Suprapubic skin (tissue), 4 donors: ENCODE data around the gene SLC6A11.

ENCODE experiments used
- EP300 ChIP-seq: sonication (generic); formaldehyde crosslinking; IDR thresholded peaks from one replicate; pipeline ENCODE4 v1.6.1; 2017; ENCODE audit warnings: antibody characterized with exemption
- POLR2A ChIP-seq, 2 donors: fragments of 450-650 bp; IDR thresholded peaks; one replicate each; pipeline ENCODE4 v1.6.1; 2017; ENCODE audit warnings: antibody characterized with exemption in 2 of 2, mild to moderate bottlenecking in 2 of 2, moderate library complexity in 2 of 2
- POLR2AphosphoS5 ChIP-seq, 3 donors: sonication (generic); formaldehyde crosslinking; IDR thresholded peaks; one replicate each; pipeline ENCODE4 v1.6.1; 2017; ENCODE audit warnings: antibody characterized with exemption in 3 of 3
- TF ChIP-seq, protein P1 (sequence below), 2 donors: fragments of 200-600 bp in 1 of 2; fragments of 450-650 bp in 1 of 2; sonication (generic) in 1 of 2; IDR thresholded peaks; one replicate each; pipeline ENCODE4 v1.5.1; 2016 to 2019; ENCODE audit warnings: antibody characterized with exemption in 2 of 2, mild to moderate bottlenecking in 1 of 2, moderate library complexity in 1 of 2

DNA sequence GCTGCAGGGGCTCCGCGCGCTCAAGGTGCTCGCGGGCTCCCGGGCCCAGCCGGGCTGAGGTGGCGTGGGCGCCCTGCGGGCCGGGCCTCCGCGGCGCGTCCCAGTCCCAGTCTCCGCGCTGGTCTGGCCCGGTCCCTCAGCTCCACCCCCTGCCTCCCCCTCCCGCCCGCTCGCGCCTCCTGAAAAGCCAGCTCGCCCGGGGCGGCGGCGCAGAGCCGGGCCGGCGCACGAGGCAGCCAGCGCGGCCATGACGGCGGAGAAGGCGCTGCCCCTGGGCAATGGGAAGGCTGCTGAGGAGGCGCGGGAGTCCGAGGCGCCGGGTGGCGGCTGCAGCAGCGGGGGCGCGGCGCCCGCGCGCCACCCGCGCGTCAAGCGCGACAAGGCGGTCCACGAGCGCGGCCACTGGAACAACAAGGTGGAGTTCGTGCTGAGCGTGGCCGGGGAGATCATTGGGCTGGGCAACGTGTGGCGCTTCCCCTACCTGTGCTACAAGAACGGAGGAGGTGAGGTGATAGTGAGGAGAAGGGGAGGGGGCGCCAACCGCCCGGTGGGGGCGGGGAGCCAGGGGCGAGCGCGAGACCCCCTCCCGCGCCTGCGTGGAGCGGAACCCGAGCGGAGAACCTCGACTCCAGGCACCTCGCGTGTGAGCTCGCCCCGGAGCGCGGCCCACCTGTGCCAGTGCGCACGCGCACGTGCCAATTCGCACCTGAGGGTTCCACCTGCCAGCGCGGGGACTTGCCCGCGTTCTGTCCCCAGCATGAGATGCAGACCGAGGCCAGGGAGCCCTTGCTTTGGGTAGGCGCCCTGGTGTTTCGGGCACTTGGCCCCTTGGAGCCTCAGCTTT lies at the start of gene SLC6A11:
- TF ChIP-seq POLR2A (IDR thresholded peaks at IDR 0.05): no peak
- TF ChIP-seq, protein P1, sequence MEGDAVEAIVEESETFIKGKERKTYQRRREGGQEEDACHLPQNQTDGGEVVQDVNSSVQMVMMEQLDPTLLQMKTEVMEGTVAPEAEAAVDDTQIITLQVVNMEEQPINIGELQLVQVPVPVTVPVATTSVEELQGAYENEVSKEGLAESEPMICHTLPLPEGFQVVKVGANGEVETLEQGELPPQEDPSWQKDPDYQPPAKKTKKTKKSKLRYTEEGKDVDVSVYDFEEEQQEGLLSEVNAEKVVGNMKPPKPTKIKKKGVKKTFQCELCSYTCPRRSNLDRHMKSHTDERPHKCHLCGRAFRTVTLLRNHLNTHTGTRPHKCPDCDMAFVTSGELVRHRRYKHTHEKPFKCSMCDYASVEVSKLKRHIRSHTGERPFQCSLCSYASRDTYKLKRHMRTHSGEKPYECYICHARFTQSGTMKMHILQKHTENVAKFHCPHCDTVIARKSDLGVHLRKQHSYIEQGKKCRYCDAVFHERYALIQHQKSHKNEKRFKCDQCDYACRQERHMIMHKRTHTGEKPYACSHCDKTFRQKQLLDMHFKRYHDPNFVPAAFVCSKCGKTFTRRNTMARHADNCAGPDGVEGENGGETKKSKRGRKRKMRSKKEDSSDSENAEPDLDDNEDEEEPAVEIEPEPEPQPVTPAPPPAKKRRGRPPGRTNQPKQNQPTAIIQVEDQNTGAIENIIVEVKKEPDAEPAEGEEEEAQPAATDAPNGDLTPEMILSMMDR (IDR thresholded peaks at IDR 0.05): no peak
- TF ChIP-seq POLR2AphosphoS5 (IDR thresholded peaks at IDR 0.05): no peak
- no peak for TF ChIP-seq EP300
